NAMALWA (cell line): Measurements from ENCODE around the gene ALPL.
"Not testable (repeated sequence)": the region's sequence is repeated elsewhere in the genome, so short reads cannot be mapped to it uniquely, and the experiment has no call there.

ENCODE experiments used
- DNase-seq: peaks from one replicate; pipeline ENCODE4 v3.0.0-alpha.2; 2015; ENCODE audit warnings: low spot score

ALPL gene

DNA sequence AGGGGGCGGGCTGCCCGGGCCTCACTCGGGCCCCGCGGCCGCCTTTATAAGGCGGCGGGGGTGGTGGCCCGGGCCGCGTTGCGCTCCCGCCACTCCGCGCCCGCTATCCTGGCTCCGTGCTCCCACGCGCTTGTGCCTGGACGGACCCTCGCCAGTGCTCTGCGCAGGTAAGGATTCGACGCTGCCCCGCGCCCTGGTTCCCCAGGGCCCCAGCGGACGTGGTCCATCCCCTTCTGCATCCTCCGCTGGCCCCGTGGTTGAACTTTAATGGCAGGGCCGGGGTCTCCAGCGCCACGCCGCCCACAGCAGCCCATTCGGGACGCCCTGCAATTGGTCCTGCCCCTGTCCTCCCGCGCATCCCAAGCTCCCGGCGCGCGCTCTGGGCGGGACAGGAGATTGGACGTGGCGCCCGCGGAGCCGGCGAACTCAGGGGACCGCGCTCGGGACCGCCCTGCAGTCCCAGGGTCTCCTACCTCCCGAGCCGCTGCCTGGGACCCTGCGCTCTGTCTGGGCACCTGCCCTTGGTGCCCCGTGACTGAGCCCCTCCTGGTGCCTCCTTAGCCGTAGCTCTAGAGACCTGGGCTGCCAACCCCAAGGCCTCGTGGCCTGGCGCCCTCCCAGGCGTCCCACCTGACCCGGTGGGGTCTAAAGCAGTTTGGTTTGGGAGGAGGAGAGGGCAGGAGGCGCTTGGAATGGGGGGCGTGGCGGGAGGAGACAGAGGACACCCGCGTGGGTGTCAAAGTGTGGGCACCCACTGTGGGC is at the start of gene ALPL:
Gene ALPL (plus strand): TSS at position 73 of the 762 bp plus-strand sequence. CDS start 44,659 bp downstream, outside the sequence.
- no peak for DNase-seq

DNA sequence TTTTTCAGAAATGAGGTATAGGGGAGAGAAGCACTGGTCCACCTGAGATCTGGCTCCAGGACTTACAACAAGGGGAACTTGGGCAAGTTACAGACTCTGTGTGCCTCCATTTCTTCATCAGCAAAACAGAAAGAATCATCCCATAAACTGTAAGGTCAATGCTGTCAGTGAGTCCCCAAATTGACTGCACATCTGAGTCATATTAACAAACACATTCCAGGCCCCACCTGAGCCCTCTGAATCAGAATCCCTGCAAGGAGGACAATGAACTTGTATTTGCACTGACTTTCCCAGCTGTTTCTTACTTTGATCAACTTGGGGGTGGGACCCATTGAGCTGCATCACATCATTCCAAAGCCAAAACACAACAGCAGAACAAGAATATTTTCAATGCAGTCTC is 44.1 kb upstream of the ALPL start:
- not testable (repeated sequence) for DNase-seq

DNA sequence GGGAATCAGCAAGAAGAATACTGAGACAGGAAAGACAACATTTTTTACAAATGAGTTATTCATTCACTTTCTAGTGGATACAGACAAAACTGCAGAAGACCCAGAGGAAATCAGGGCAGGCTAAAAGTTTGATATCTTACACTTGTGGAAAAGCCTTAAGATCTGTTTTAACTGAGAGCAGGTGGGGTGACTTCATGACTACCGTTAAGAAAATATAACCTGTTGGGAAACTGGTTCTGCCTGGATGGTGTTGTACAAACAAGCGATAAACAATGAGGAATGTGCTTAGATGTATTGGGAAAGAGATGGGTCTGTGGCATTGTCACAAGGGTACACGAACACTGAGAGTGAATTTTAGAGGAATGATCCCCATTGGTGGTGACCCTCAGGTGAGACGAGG is 41.3 kb upstream of the ALPL start:
- DNase-seq = not testable (repeated sequence)

DNA sequence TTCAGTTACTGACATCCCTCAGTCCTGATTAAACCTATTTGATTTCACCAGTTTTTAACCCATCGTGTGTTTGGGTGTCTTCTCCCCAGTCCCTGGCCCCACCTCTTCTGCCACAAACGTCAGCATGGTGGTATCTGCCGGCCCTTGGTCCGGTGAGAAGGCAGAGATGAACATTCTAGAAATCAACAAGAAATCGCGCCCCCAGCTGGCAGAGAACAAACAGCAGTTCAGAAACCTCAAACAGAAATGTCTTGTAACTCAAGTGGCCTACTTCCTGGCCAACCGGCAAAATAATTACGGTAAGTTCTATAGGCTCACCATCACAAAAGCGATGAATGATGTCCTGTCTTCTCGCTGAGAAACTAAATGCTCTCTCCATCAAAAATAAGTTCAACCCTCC is 40.6 kb upstream of the ALPL start:
- DNase-seq = peak; percentile 13

DNA sequence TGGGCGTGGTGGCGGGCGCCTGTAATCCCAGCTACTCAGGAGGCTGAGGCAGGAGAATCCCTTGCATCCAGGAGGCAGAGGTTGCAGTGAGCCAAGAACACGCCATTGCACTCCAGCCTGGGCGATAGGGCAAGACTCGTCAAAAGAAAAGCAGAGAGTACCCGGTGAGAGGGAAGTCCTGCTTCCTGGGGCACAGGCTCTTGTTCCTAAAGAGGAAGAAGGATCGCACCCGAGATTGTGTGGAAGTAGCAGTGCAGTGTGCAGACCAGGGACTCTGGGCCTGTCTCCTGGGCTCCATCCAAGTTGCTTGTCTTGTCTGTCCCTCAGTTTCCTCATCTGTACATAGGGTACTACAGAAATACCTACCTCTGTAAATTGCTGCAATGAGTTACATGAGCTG is 39.6 kb upstream of the ALPL start:
- DNase-seq = no peak

DNA sequence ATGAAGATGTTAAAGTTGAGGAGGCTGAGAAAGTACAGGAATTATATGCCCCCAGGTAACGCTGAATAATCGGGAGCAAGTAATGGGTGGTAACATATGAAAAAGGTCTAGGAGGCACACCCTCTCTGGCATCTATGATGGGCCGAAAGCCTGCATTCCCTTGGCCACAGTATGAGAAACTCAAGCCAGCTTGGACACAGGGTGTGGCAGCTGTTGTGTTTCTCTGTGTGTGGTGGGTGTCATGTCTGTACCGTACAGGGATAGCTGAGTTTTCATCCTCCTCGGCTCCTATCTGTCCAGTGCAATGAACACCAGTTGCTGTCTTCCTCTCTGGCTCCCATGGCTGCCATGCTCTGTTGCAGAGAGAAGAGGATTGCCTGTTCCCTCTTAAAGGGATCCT is 36.4 kb upstream of the ALPL start:
- DNase-seq = no peak

DNA sequence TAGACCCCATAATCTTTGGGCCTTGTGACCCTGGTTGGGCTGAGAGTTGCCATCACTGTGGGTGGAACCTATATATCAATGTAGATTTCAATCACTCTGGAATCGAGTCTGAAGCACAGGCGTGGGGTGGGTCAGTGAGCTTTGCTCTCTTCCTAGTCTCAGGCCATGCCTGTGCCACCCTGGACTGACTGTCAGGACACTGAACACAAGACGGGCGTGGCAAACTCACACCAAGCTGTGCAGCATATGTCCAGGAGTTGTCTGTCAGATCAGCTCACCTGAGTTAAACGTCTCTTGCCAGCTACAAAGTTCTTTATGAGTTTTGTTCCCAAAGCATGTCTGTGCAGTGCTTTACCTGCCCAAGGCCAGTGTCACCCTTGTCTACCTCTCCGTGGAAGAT is 30.9 kb upstream of the ALPL start:
- DNase-seq = no peak

DNA sequence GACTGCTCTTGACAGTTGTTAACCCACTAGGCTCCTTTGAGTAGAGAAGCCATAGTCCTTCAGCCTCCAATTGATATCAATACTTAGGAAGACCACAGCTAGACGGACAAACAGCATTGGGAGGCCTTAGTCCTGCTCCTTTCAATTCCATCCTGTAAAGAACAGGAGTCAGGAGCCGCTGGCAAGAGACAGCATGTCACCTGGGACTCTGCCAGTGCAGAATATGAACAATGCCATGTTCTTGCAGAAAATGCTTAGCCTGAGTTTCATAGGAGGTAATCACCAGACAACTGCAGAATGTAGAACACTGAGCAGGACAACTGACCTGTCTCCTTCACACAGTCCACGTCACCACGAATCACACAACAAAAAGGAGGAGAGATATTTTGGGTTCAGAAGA is 25.3 kb upstream of the ALPL start:
- DNase-seq = not testable (repeated sequence)

DNA sequence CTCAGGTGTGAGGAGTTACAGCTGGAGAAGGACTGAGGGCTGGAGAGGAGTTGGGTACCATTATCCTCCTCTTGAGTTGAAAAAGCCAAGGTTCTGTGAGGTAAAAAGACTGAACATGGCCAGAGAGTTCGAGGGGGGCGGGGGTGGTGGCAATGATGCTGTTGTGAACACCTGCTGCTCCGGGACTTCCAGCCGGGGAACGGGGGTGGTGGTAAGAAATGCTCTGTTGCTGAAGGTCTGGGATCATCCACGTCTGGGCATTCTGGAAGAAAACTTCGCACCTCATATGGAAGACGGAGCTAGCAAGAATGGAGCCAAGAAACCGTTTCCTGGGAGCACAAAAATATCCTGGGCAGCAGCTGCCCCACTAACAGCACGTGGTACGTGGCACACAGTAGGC is 20.1 kb upstream of the ALPL start:
- no peak for DNase-seq

DNA sequence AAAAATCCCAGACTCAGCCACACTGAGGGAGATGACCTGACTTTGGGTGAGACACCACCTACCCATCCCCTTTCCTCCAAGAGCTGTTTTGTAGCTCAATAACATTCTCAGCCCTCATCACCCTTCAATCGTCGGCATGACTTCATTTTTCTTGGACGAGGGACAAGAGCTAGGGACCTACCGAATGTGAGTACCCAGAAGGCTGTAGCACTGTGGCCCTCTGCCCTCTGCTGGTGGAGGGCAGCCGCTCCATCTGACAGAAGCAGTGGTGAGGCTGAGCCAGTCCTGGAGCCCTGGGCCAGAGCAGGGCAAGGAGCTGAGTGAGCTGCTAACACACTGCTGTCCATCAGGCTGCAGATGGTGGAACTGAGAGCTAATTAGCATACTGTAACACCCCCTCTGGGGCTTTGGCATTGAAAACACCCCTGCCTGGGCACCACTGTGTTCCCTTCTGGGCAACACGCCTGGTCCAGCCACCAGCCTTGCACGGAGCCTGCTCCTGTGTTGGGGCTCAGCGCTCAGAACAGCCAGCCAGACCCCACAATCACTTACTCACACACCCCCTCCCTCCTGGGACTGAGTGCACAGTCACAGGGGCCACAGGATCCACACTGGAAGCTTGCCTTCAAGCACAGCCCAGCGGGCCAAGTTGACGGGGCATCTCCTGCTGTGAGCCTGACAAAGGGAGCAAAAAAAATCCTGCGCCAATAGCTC is 18.3 kb upstream of the ALPL start:
- peak; percentile 60 for DNase-seq

DNA sequence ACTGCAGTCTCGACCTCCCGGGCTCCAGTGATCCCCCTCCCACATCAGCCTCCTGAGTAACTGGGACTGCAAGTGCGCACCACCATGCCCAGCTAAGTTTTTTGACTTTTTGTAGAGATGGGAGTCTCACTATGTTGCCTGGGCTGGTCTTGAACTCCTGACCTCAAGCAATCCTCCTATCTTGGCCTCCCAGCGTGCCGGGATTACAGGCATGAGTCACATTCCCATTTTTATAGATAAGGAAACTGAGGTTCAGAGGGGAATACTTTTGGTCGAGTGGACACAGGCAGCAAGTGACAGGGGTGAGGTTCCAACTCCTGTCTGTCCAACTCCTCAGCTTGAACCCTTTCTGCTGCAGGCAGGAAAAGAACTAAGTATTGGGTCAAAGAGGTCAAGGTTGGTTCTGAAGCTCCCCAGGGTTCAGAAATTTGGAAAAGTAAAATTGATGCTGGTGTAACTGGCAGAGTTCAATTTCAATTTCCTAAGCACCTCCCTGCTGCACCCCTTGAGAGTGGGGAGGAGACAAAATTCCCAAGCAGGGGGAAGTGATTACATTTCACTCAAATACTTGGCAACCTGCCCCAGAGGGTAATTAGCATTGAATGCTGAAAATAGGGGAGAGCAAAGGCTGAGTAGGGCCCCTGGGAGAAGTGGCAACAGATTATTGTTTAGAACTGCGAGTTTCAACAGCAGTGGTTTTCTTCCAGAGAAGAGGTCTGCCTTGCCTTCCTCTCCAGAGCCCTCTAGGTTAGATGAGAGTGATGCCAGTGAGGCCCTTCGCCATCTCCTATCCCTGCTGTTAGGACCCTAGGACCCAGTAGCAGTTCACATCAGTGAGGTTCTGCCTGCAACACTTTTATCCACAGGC is 17.5 kb upstream of the ALPL start:
- no peak for DNase-seq

DNA sequence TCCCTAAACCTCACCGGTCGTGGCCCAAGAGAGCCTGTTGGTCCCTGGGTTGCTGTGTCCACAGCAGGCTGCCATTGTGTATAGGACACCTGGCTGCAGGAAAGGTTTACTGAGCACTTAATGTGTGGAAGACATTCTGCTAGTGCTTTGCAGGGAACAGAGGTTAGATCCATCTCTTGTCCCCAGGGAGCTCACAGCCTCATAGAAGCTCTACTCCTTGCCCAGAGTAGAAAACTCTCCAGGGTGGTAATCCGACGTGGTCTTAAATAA is 16.9 kb upstream of the ALPL start:
- no peak for DNase-seq

DNA sequence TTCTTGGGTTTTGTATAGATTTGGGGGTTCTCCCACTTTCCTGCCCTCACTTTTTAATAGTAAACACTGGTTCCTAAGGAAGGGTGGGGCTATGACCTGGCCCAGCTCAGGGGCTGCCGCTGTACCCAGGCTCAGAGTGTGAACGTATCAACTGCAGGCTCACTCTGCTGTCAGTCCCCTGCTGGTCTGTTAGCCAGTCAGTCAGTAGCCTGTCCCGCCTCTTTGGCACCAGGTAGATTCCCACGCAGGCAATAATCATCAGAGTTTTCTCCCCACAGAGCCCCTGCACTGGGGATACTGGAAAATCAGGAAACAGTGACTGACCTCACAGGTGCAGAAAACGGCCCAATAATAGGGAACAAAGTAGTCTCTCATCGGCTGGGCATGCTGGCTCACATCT is 15.0 kb upstream of the ALPL start:
- no peak for DNase-seq

DNA sequence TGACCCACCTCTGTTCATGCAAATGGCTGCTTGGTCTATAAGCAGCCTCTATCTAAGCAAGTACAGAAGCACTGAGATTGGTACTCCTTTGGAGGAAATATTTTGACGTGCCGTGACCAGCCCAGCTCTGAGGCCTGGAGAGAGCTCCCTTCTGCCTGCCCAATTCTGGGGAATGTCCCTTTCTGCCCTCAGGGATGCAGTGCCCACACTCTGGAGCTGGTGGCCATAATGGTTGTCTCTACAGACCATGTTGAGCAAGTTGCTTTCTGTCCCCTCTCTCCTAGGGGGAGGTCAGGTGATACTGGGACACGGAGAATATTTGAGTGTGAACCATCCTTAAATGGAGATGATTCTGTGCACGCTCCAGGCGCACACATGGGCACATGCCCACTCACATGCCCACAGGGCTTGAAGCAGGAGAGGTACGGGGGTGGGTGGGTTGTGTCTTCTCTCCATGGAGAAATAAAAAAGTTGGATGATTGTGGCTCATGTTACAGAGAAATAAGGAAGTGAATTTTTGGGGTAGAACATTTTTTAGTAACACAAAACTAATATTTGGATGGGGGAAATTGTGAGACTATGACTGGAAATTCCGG is 13.9 kb upstream of the ALPL start:
- DNase-seq = no peak

DNA sequence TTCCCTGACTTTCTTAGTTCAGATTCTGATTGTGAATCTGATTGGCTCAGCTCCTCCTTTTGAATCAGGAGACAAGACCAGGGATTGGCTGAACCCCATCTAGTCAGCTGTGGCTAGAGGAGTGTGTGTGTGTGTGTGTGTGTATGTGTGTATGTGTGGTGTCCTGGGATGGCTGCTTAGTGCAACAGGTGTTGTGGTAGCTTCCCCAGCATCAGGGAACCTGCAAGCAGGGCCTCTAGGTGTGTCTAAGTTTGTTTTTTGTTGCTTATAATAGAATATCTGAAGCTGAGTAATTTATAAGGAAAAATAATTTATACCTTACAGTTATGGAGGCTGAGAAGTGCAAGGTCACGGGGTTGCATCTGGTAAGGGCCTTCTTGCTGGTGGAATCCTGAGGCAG is 13.2 kb upstream of the ALPL start:
- DNase-seq = no peak

DNA sequence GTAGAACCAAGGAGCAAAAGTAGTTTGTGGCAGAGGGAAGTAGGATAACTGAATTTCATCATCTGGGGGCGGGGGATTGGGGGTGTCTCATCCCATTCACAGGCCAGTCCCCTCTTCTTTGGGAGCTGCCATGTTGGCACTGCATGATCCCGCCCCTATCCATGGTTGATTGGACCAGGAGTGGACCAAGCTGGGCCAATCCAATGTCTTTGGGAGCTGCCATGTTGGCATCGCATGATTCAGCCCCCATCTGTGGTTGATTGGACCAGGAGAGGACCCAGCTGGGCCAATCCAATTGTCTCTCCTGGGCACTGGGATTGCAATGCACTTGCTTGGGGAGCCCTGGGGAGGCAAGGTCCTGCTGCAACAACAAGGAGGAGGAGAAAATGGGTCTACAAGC is 12.3 kb upstream of the ALPL start:
- DNase-seq = no peak

DNA sequence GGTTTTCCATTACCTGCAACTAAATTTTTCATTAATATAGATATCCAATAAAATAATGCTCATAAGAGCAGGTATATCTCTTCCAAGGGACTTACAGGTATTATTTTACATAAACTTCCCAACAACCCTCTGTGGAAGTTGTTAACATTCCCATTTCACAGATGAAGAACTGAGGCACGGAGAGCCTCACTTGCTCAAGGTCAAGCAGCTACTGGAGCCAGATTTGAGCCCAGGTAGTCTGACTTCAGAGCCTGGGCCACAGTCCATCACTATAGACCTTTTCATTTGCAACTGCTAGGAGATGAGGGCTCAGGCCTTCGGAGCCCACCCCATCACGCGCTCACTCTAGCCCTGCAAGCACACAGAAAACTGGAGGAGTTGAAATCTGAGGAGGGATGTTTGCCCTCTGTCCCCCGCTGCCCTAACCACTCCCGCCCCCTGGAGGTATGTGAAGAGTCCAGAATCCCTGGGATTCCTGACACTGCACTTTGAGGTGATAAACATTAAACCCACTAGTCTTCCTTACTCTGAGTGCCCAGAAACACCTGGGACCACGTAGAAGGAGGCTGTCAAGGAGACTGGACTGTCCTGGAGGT is 11.7 kb upstream of the ALPL start:
- no peak for DNase-seq

DNA sequence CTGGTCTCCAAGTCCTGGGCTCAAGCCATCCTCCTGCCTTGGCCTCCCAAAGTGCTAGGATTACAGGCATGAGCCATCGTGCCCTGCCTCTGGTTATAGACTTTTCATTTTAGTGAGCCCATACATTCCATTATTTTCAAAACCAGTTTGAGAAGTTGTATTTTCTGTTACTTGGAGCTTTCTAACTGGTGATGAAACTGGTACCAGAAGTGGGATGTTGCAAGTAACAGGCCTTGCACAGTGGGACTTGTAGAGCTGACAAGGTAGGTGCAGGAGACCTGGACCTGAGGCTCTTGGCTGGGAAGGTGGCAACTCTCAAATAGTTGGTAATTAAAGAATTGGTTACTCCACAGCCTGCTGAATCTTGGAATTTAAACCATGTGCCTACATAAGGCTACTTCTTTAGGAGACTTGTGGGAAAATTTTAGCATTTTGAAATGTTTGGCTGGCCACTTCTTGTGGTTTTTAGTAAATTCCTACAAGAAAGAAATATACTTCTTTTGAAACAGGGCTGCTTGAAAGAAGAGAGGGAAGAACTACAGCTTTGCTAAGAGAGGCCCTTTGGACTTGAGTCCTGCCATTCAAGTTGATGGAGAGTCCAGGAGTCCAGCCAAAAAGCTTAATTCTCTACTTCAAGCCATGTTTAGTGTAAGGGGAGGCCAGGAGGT is 9.8 kb upstream of the ALPL start:
- DNase-seq = no peak

DNA sequence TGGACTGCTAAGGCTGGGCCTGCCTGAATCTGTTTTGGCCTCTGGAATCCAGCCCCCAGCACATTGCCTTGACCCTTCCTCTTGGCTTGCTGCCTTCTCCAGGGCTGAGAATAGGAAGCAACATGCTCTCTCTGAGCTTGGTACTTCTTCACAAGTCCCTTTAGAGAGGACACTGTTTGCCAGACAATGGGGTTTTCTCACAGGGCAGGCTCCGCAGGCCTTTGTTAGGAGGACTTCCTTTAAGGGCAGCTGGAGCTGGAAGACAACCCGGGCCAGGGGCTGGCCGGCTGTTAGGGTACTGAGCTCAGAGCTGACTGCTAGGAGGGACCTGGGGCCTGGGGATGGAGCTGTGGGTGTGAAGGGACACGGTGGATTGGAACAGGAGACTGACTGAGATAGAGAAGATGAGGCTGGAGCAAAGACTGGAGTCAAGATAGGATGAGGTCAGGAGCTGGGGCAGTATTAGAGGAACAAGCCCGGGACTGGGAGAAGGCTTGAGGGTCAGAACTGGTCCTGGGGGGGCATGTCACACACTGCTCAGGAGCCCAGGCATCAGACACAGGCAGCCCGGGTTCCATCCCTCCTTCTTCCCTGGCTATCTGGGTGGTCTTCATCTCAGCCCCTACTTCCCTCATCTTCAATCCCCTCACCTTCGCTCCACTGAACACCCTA is 5.4 kb upstream of the ALPL start:
- DNase-seq = no peak

DNA sequence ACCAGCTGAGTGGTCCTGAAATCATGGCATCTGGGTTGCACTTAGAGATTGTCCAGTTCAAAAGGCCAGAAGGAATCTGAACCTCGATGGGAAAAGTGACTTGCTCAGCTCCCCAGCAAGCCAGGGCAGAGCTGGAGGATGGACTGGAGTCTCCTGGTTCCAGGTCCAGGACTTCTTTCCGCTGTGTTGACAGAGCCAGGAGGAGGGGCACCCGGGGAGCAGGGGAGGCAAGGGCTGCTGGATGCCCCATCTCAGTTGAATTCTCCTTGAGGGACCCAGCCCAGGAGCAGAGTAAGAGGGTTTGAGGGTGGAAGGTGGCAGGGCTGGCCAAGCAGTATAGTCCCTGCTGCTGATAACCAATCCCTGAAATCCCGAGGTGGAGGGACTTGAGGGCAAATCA is 2.4 kb upstream of the ALPL start:
- no peak for DNase-seq
